Hepatocyte (in vitro differentiated cells): ENCODE results near the gene SPSB3.

ENCODE experiments used
- CTCF ChIP-seq: fragments of 200-600 bp; sonication (generic); IDR thresholded peaks from 2 replicates; pipeline ENCODE4 v1.5.1; 2016; ENCODE audit warnings: antibody characterized with exemption, mild to moderate bottlenecking; ENCODE audit not compliant: poor library complexity
- EZH2 ChIP-seq: fragments of 200-600 bp; sonication (generic); IDR thresholded peaks from 2 replicates; pipeline ENCODE4 v1.6.1; 2016; ENCODE audit warnings: antibody characterized with exemption, mild to moderate bottlenecking, borderline replicate concordance

- no peak for TF ChIP-seq CTCF
- TF ChIP-seq EZH2: no peak
Observed at GRCh38 chr16:1762196-1762878, 20.0 kb downstream of the SPSB3 start.
